ENCODE results near the gene MUSTN1.

- TF ChIP-seq CTCF (IDR thresholded peaks at IDR 0.05; ENCODE audit: borderline replicate concordance, extremely low read depth, low read length, poor library complexity, severe bottlenecking), result no peak
- TF ChIP-seq EZH2 (IDR thresholded peaks at IDR 0.05; ENCODE audit: borderline replicate concordance, low read depth, low read length, severe bottlenecking), result no peak
Observed at GRCh38 chr3:52866427-52866826, 31.6 kb upstream of the MUSTN1 start.

Data from DND-41 (cell line).